IMR-90 (cell line): ENCODE results near the gene KCNMA1. TPM values are rescaled to one million over a fixed set of nuclear protein-coding genes. Genes with fewer than 3 reads are reported as not detected.
"Not testable (repeated sequence)": the region's sequence is repeated elsewhere in the genome, so short reads cannot be mapped to it uniquely, and the experiment has no call there.

Experiments used
- ATAC-seq: fragments of 200-7000 bp; cut with Tn5 transposase; 2 replicates; pipeline ENCODE4 v1.9.1; 2020; ENCODE audit warnings: low read depth, mild to moderate bottlenecking, moderate library complexity
- BruUV-seq: library from RNA; stranded (reverse); fragments of 400-500 nt; replicated peaks from 2 replicates; lab custom pipeline; 2021; lab: Mats Ljungman, UMichigan
- CTCF ChIA-PET: fragments of 300-600 bp; formaldehyde crosslinking; extraction: SDS; loops from one replicate; lab custom pipeline; 2021; ENCODE audit warnings: antibody characterized with exemption; lab: Yijun Ruan, JAX
- POLR2A ChIA-PET: fragments of 300-600 bp; sonication (Branson Sonifier 250); formaldehyde crosslinking; loops from one replicate; lab custom pipeline; 2022; ENCODE audit warnings: antibody characterized with exemption; ENCODE audit not compliant: unreplicated experiment; lab: Charles Lee
- DNase-seq: peaks from one replicate; pipeline ENCODE4 v3.0.0; 2013
- H2AFZ ChIP-seq: replicated peaks from 2 replicates; pipeline ENCODE3; 2013; ENCODE audit warnings: low read length, mild to moderate bottlenecking; ENCODE audit not compliant: poor library complexity
- H2AK5ac ChIP-seq: 2 replicates; pipeline ENCODE4 v1.6.1; 2013; ENCODE audit warnings: low read depth, low read length, inconsistent platforms
- H2AK9ac ChIP-seq: replicated peaks from 2 replicates; pipeline ENCODE3; 2013; ENCODE audit warnings: mild to moderate bottlenecking, low read depth, low read length, moderate library complexity; ENCODE audit not compliant: poor library complexity
- H2BK120ac ChIP-seq: 2 replicates; pipeline ENCODE4 v1.6.1; 2013; ENCODE audit warnings: low read depth, low read length, inconsistent platforms
- H2BK15ac ChIP-seq: 3 replicates; pipeline ENCODE4 v1.6.1; 2013; ENCODE audit warnings: low read depth, low read length, inconsistent platforms
- H2BK20ac ChIP-seq: 2 replicates; pipeline ENCODE4 v1.6.1; 2013; ENCODE audit warnings: low read depth, mild to moderate bottlenecking, inconsistent platforms, low read length, moderate library complexity
- H2BK5ac ChIP-seq: 2 replicates; pipeline ENCODE4 v1.6.1; 2013; ENCODE audit warnings: mild to moderate bottlenecking, low read depth, low read length, inconsistent platforms; ENCODE audit not compliant: poor library complexity, severe bottlenecking
- H3K14ac ChIP-seq: replicated peaks from 2 replicates; pipeline ENCODE4 v1.6.1; 2013; ENCODE audit warnings: low read depth, low read length, inconsistent platforms
- H3K18ac ChIP-seq: 2 replicates; pipeline ENCODE4 v1.6.1; 2013; ENCODE audit warnings: low read depth, low read length, control low read depth
- H3K23ac ChIP-seq: 2 replicates; pipeline ENCODE4 v1.6.1; 2013; ENCODE audit warnings: low read depth, low read length, inconsistent platforms
- H3K27ac ChIP-seq: 2 replicates; pipeline ENCODE4 v1.5.1; 2013; ENCODE audit warnings: mild to moderate bottlenecking, control low read depth, low read length; ENCODE audit not compliant: insufficient read depth
- H3K27me3 ChIP-seq: 2 replicates; pipeline ENCODE4 v1.6.1; 2013; ENCODE audit warnings: low read length; ENCODE audit not compliant: control insufficient read depth, insufficient read depth
- H3K36me3 ChIP-seq: 2 replicates; pipeline ENCODE4 v1.6.1; 2013; ENCODE audit warnings: low read length, mixed read lengths; ENCODE audit not compliant: control insufficient read depth, insufficient read depth
- H3K4ac ChIP-seq: 2 replicates; pipeline ENCODE4 v1.6.1; 2013; ENCODE audit warnings: low read depth, low read length, inconsistent platforms
- H3K4me1 ChIP-seq: 2 replicates; pipeline ENCODE4 v1.6.1; 2013; ENCODE audit warnings: low read length, mixed read lengths; ENCODE audit not compliant: control insufficient read depth, insufficient read depth
- H3K4me2 ChIP-seq: 2 replicates; pipeline ENCODE4 v1.6.1; 2013; ENCODE audit warnings: low read depth, mild to moderate bottlenecking, control low read depth, low read length, moderate library complexity
- H3K4me3 ChIP-seq: 2 replicates; pipeline ENCODE4 v1.5.1; 2013; ENCODE audit warnings: low read depth, mild to moderate bottlenecking, control low read depth, low read length, moderate library complexity; ENCODE audit not compliant: insufficient read depth
- H3K56ac ChIP-seq: 2 replicates; pipeline ENCODE4 v1.6.1; 2013; ENCODE audit warnings: low read length, inconsistent platforms; ENCODE audit not compliant: insufficient read depth; ENCODE audit errors: extremely low read depth
- H3K79me1 ChIP-seq, 2 experiments: 2 replicates each; pipeline ENCODE4 v1.6.1; 2013; ENCODE audit warnings: low read length in 2 of 2, inconsistent platforms in 1 of 2, low read depth in 1 of 2
- H3K9ac ChIP-seq: 2 replicates; pipeline ENCODE4 v1.6.1; 2013; ENCODE audit warnings: low read depth, low read length, control low read depth
- H3K9me1 ChIP-seq: 2 replicates; pipeline ENCODE4 v1.6.1; 2013; ENCODE audit warnings: low read length, inconsistent platforms; ENCODE audit not compliant: insufficient read depth
- H3K9me3 ChIP-seq: 2 replicates; pipeline ENCODE4 v1.6.1; 2013; ENCODE audit warnings: low read length; ENCODE audit not compliant: control insufficient read depth, insufficient read depth
- H4K20me1 ChIP-seq: 2 replicates; pipeline ENCODE4 v1.6.1; 2013; ENCODE audit warnings: low read length, inconsistent platforms; ENCODE audit not compliant: insufficient read depth
- H4K5ac ChIP-seq: 2 replicates; pipeline ENCODE4 v1.6.1; 2013; ENCODE audit warnings: mild to moderate bottlenecking, low read depth, low read length, control low read depth
- H4K8ac ChIP-seq, 2 experiments: 2 replicates each; pipeline ENCODE4 v1.6.1; 2013; ENCODE audit warnings: low read depth in 2 of 2, low read length in 2 of 2, control low read depth in 1 of 2, inconsistent platforms in 1 of 2
- H4K91ac ChIP-seq: 2 replicates; pipeline ENCODE4 v1.6.1; 2013; ENCODE audit warnings: low read depth, low read length, inconsistent platforms; ENCODE audit not compliant: insufficient read depth
- WGBS, 2 experiments: methylation state at CpG; one replicate each; pipeline versions ENCODE4 v1.1.5 to v1.1.7; 2013; ENCODE audit warnings: missing lambda C conversion rate in 2 of 2; ENCODE audit not compliant: insufficient read length in 1 of 2; ENCODE audit errors: extremely low coverage in 2 of 2; 5-methylcytosine and 5-hydroxymethylcytosine counted together
- dilution Hi-C: fragments of 300-500 bp; cut with HindIII; formaldehyde crosslinking; loops from one replicate; pipeline ENCODE4 v1.14.3; 2018; ENCODE audit warnings: low sequenced_read_pairs; ENCODE audit not compliant: unreplicated experiment
- in situ Hi-C: fragments of 300-500 bp; cut with MboI; formaldehyde crosslinking; loops from 3 replicates; pipeline ENCODE4 v1.14.3; 2019; ENCODE audit warnings: low sequenced_read_pairs, inconsistent platforms, mixed read lengths
- intact Hi-C: fragments of 100-400 bp; cut with micrococcal nuclease; formaldehyde crosslinking; loops from 2 replicates; pipeline ENCODE4 v1.10.0; 2022
- polyA plus RNA-seq, 3 experiments: library from polyadenylated mRNA; depleted of rRNA; stranded (reverse); fragments of >200 nt; gene quantifications; 2 replicates each; pipeline ENCODE4 v1.2.3, GENCODE V29; 2012; ENCODE audit warnings: low replicate concordance in 1 of 3
- total RNA-seq: library from RNA; depleted of rRNA; stranded (reverse); fragments of >200 nt; gene quantifications from 2 replicates; pipeline ENCODE4 v1.2.3, GENCODE V29; 2012

The KCNMA1 gene
- total and polyA plus RNA-seq, 2 of the 4 experiments (the other 2 are of a cell fraction) = 25.6 to 29.6 TPM

DNA sequence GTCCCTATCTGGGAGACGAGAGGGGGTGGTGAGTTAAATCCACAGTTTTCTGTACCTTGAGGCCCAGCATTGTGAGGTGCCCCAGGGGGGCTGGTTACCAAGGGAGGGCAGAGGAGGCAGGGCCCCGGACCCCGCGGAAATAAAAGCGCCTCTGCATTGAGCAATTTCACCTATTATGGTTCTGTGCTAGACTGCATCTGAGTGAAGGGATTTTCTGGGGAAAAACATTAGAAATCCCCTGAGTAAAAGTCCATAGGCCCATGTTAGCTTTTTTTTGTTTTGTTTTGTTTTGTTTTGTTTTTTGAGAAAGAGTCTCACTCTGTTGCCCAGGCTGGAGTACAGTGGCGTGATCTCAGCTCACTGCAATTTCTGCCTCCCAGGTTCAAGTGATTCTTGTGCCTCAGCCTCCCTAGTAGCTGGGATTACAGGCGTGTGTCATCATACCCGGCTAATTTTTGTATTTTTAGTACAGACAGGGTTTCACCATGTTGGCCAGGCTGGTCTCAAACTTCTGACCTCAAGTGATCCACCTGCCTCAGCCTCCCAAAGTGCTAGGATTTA, 225.0 kb downstream of the KCNMA1 start:
- H3K56ac ChIP-seq, H2AK5ac ChIP-seq, H3K4ac ChIP-seq, H4K20me1 ChIP-seq, DNase-seq, H3K18ac ChIP-seq, in situ Hi-C loops, H2AFZ ChIP-seq, H2BK5ac ChIP-seq, intact Hi-C loops, H3K9me3 ChIP-seq, ATAC-seq, H4K8ac ChIP-seq, H3K23ac ChIP-seq, H3K4me3 ChIP-seq, H2AK9ac ChIP-seq, H3K36me3 ChIP-seq, POLR2A ChIA-PET, H3K27ac ChIP-seq, H4K5ac ChIP-seq, H2BK15ac ChIP-seq, H3K27me3 ChIP-seq, BruUV-seq, H3K4me2 ChIP-seq, dilution Hi-C loops, CTCF ChIA-PET, H3K9ac ChIP-seq, H2BK20ac ChIP-seq: not testable (repeated sequence)
- no CpG with 5 or more reads among the region's 8 CpGs for WGBS, 2 experiments
- Histone ChIP-seq H4K91ac (peak overlapping the region; percentile 16; the same call in 1 of the 2 replicates), H3K9me1 (peaks cover 25% of the 10 kb centered on the region), H2BK120ac (peak overlapping the region; percentile 13; the same call in 1 of the 2 replicates), H3K14ac (0 out of 2 replicates have a peak overlapping the region, but pooled peaks have one; percentile 36), H3K79me1 (peaks cover 0 to 16% of the 10 kb centered on the region in 2 experiments; a peak in 2 of 4 replicates), H3K4me1 (peaks cover 24% of the 10 kb centered on the region)
